Astrocyte of the hippocampus (primary cell): ENCODE data around the gene SF3A2.
"Not testable (repeated sequence)": the region's sequence is repeated elsewhere in the genome, so short reads cannot be mapped to it uniquely, and the experiment has no call there.

ENCODE experiments used
- DNase-seq: peaks from one replicate; pipeline ENCODE4 v3.0.0; 2011; ENCODE audit warnings: low read depth, low spot score

The SF3A2 gene

DNA sequence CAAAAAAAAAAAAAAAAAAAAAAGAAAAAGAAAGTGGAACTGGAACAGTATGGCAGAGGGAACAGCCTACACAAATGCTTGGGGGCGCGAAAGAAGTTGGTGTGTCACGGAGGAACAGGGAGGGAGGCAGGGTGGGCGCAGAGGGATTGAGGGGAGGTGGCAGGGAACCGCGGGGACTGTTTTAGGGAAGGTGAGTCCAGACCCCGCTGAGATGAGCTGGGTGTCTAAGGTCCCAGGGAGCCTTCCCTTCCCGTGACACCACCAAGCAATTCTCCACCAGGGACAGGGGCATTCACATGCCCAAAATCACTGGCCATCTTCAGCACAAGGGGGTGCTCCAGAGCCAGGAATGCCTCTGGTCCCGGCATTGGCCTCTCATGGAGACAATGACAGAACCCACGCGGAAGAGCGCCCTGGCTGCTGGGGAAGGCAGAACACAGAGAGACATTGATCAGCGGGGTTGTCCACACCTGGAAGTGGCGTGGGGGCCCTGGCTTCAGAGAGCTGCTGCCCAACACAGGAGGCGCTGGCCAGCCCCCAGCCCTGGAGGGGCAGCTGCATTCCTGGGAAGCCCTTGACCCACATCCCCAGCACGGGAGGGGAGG lies 38.4 kb downstream of the SF3A2 start:
- DNase-seq: peak; percentile 82

DNA sequence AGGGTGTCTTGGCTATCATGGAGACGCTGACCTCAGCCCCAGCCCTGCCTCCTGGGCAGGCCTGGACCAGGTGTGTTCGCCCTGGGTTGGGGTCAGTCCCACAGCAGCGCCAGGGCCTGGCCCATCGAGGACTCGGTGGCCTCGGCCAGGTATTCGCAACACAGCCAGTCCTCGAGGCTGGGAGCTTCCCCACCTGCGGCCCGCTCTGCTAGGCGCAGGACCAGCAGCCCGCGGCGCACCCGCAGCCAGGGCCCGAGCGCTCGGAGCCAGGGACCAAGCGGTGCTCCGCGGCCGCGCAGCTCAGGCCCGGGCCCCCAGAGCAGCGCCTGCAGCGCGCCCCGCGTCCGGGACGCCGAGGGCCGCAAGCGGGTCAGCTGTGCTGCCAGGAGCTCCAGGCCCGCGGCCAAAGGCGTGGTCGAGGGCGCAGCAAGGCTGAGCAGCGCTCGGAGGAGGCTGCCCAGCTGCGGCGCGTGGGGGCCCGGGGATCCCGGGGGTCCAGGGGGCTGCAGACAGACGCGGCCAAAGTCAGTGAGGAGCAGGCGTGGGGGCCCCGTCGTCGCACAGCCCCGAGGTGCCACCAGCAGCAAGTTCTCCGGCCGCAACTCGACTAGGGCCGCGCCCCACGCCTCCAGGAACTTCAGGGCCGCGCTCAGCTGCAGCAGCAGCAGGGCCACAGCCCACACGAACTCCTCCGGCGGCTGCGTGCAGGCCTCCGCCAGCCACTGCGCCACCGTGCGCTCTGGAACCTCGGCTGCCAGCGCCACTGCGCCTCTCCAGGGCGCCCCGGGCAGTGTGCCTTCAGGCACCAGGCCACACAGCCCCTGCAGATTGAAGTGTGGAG lies 39.2 kb downstream of the SF3A2 start:
- no peak for DNase-seq

DNA sequence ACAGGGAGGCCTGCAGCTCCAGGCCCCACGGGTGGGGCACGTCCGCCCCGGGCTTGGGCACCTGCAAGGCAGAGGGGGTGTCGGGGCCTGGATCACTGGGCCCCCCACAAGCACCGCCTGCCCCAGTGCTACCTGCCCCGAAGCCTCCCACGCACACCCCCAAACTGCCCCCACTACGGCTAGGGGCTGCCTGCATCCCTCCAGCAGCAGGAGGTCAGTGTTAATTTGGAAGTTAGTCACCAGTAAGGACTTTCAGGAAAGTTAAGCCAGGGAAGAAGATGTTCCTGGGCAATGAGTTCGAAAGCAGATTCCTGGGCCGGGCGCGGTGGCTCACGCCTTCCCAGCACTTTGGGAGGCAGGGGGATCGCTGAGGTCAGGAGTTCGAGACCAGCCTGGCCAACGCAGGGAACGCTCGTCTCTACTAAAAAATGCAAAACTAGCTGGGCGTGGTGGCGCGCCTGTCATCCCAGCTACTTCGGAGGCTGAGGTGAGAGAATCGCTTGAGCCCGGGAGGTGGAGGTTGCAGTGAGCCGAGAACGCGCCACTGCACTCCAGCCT lies 39.9 kb downstream of the SF3A2 start:
- DNase-seq: no peak

DNA sequence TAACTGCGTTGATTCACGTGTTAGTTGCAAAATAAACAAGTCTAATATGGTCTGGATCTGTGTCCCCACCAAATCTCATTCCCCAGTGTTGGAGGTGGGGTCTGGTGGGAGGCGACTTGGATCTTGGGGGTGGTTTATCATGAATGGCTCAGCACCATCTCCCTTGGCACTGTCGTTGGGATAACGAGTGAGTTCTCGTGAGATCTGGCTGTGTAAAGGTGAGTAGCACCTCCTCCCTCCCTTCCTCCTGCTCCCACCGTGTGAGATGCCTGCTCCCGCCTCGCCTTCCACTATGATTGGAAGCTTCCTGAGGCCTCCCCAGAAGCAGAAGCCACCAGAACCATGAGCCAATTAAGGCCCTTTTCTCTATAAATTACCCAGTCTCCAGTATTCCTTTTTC lies 40.5 kb downstream of the SF3A2 start:
- no peak for DNase-seq

DNA sequence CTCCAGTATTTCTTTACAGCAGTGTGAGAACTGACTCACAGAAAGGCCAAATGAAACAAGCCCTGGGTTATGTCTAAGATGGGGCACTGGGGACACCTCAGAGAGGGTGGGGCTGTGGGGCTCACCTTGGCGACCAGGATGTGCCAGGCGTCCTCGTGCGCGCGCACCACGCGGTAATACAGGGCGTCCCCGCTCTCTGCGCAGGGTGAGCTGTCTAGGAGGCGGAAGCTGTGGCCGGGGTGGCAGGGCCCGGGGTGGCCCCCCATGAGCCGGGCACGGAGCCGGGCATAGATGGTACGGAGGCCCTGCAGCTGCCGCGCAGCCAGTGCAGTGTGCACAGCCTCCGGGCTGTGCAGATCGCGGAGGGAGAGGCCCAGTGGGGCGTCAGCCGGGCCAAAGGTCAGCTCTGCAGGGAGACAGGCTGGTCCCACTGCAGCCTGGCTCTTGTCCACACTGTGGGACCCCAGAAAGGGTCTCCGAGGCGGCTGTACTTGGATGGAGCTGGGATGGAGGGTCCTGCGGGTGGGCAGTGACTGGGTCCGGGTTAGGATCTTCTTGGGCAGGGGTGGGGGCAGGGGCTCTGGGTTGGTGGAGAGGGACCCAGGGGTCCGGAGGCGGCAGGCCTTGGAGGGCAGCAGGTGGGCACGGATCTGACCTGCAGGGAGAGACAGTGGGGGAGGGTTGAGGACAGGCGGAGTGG lies 42.0 kb downstream of the SF3A2 start:
- no peak for DNase-seq

DNA sequence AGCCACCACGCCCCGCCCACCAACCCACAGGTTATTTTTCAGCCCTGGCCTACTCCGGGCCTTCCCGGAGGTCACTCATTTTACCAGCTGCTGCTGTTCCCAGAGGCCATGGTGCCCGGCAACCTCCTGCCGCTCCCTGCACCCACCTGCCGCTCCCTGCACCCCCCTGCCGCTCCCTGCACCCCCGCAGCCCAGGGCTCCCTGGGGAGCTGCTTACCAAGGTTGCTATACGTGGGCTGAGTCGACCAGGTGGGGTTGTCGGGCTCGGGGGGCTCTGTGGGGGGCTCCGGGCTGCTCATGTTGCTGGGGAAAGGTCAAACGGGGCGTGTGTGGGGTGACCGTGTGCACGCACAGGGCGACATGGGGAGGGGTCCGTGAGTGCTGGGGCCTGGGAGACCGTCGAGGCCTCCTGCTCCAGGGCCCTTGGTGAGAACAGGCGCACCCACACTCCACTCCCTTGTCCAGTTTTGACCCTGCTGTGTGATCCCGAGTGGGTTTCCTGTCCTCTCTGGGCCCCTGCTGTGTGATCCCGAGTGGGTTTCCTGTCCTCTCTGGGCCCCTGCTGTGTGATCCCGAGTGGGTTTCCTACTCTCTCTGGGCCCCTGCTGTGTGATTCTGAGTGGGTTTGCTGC lies 44.1 kb downstream of the SF3A2 start:
- no peak for DNase-seq

DNA sequence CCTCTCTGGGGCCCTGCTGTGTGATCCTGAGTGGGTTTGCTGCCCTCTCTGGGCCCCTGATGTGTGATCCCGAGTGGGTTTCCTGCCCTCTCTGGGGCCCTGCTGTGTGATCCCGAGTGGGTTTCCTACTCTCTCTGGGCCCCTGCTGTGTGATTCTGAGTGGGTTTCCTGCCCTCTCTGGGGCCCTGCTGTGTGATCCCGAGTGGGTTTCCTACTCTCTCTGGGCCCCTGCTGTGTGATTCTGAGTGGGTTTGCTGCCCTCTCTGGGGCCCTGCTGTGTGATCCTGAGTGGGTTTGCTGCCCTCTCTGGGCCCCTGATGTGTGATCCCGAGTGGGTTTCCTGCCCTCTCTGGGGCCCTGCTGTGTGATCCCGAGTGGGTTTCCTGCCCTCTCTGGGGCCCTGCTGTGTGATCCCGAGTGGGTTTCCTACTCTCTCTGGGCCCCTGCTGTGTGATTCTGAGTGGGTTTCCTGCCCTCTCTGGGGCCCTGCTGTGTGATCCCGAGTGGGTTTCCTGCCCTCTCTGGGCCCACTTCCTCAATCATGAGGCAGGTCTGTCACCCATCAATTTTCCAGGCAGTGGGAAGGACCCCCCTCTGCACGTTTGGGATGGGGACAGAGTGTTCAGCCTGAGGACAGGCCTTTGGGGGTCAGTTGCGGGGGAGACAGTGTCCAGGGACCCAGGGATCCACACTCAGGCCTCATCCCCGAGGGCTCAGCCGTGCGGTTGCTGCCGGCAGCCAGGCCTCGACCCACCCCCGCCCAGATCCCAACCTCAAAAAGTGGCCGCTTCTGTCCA lies 44.8 kb downstream of the SF3A2 start:
- DNase-seq: not testable (repeated sequence)

DNA sequence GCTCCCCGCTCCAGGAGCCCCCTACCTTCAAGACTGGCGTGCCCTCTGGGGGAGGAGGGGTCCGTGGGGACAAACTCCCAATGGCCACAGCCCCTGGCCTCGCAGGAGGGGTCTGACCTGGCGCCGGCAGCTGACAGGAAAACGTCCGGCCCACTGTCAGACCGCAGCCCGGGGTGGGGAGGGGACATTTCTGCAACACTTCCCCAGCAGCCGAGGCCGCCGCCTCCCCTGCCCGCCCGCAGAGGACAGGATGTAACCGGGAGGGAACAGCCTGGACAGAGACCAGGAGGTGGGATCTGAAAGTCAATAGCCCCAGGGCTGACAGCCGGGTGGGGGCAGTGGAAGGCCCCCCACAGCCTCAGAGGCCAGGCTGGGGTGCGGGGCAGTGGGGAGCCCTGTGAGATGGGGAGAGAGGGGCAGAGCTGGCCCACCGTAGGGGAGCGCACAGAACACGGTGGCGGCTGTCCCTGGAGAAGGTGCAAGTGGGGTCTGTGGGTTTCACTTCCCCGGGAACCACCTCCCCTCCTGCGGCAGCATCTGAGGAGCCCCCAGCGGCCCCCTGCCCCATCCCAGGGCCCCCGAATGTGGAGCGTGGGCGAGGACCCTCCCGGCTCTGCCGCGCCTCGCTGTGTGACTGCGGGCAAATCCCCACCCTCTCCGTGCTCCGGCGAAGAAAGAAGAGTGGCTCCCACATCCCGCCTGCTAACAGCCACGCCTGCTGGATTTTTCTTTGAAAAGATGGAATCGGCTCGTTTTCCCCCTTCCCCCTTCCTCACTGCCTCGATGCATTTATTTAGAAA lies 45.6 kb downstream of the SF3A2 start, which contains the start of gene PEAK3:
PEAK3 (minus strand) TSS at position 114 of the 800 bp plus-strand sequence. CDS start 1,244 bp downstream, outside the sequence.
- peak; percentile 74 for DNase-seq

DNA sequence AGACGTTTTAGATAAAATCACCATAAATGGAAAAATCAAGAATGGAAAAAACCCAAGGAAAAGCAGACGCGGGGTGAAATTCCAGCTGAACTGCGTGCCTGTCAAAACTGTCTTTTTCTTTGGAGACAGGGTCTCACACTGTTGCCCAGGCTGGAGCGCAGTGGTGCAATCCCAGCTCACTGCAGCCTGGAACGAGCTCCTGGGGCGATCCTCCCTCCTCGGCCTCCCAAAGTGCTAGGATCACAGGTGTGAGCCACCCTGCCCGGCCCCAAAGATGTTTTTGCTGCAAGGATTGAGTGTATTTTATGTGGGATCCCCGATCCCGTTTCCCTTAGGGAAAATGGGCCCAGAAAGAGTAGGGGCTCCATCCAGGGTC lies 46.2 kb downstream of the SF3A2 start:
- no peak for DNase-seq

DNA sequence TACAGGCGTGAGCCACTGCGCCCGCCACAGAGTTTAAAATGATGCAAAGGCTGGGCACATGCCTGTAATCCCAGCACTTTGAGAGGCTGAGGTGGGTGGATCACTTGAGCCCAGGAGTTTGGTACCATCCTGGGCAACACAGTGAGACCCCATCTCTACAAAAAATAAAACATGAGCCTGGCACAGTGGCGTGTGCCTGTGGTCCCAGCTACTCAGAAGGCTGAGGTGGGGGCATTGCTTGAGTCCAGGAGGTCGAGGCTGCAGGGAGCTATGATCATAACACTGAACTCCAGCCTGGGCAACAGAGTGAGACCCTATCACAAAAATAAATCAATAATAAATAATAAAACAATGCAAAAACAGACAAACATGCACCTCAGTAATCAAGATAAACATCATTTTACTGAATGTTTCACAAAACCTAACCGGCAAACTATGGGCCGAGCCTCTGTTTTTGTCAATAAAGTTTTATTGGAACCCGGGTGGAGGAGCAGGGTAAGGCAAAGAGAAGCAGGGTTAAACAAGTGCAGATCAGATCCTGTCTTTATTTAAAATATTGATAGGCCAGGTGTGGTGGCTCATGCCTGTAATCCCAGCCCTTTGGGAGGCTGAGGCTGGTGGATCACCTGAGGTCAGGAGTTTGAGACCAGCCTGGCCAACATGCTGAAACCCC lies 47.3 kb downstream of the SF3A2 start:
- DNase-seq: no peak

DNA sequence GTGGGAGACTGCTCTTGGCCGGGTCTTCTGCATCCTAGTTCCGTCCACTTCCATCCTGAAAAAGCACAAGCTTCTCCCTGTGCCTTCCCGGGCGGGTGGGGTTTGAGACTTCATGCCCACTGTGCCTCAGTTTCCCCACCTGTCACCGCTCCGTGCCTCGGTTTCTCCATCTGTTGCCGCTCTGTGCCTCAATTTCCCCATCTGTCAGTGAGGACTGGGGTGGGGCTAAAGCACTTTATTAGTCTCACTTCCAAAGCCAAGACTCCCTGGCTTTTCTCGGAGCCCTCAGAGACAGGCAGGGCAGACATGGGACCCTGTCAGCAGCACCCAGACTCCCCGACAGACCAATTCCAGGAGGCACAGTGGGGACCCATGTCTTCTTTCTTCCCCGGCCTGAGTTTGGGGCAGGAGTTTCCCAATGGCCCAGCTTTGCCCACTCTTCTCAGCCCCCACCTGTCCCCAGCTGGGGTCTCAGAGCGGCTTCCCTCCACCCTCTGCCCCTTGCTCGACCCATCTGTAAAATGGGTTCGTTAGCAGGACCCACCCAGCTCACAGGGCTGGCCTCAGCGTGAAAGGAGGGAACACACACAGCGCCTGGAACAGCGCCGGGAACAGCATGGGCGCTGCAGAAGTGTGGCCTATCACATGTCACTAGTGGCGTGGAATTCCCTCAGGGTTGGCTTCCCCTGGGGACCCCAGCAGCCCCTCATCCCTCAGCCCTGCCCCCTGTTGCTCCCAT lies 49.9 kb downstream of the SF3A2 start:
- no peak for DNase-seq

DNA sequence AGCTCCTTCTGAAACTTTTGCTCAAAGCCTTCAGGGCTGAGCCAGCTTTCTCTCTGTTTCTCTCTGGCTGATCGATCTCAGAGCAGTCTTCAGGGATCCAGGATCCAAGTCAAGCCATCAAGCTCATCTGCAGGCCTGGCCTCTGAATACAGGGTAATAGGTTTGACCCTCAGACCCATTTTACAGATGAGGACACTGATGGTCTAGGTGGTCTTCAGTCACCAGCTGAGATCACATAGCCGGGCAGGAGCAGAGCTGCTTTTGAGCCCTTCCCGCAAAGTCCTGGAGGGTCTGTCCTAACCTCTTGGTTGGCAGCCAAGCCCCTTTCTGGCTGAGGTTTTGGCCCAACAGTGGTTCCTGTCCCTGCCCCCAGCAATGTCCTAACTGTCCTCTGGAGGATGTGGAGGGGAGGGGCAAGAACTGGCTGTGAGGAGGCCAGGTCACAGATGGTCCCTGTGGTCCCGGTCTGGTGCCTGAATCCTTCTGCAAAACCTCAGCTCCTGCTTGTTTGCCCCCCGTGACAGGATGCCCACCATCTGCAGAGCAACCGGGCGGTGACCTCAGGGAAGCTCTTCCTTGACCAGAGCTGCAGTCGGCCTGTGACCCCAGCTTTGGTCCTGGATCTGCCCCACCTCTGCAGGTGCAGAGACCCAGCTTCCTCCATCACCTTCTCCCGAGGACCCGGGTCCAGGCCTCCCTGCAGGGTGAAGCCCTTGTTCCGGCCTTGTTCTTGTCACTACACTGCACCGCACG lies 51.1 kb downstream of the SF3A2 start:
- no peak for DNase-seq

DNA sequence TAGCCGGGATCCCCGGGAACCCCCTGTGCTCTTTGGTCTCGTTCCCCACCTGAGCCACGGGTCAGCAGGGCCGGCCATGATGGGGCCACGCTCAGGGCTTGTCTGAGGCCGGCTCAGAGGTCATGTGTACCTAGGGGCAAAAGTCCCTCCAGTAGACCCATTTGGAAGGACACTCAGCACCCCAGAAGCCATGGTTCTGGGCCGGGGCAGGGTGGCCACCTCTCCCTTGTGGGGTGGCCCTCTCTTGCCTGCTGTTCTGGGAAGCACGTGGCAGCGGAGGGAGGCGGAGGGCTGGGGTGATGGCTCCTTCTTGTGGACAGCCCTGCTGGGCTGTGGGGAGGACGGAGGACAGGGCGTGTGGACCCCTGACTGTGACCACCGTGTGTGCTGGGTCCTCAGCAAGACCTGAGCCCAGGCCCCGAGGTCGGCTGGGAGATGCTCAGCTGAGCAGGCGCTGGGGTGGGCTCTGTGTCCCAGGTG lies 51.8 kb downstream of the SF3A2 start:
- no peak for DNase-seq

DNA sequence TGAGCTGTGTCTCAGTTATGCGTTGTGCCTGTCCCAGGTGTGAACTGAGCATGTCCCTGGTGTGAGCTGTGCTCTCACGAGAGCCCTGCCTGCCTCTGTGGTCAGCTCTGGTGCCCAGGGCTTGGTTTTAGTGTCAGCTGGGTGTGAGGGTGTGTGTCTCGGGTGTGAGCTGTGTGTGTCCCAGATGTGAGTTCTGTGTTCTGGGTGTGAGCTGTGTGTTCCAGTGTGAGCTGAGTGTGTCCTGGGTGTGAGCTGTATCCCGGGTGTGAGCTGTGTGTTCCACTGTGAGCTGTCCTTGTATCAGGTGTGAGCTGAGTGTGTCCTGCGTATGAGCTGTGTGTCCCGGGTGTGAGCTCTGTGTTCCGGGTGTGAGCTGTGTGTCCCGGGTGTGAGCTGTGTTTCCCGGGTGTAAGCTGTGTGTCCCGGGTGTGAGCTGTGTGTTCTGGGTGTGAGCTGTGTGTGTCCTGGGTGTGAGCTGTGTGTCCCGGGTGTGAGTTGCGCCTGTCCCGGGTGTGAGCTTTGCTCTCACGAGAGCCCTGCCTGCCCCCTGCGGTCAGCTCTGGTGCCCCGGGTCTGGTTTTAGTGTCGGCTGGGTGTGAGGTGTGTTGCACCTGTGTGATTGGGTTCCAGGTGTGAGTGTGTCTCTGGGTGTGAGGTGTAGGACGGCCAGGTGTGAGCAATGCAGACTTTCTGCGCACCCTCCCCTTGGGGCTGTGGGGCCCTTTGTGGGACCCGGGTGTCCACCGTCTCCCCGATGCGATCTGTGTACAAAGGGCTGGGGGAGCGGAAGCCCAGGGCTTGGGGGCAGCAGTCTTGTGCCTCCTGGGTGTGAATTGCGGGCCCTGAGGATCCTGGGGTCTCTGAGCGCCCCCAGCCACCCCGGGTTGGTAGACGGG lies 52.4 kb downstream of the SF3A2 start:
- DNase-seq: no peak

DNA sequence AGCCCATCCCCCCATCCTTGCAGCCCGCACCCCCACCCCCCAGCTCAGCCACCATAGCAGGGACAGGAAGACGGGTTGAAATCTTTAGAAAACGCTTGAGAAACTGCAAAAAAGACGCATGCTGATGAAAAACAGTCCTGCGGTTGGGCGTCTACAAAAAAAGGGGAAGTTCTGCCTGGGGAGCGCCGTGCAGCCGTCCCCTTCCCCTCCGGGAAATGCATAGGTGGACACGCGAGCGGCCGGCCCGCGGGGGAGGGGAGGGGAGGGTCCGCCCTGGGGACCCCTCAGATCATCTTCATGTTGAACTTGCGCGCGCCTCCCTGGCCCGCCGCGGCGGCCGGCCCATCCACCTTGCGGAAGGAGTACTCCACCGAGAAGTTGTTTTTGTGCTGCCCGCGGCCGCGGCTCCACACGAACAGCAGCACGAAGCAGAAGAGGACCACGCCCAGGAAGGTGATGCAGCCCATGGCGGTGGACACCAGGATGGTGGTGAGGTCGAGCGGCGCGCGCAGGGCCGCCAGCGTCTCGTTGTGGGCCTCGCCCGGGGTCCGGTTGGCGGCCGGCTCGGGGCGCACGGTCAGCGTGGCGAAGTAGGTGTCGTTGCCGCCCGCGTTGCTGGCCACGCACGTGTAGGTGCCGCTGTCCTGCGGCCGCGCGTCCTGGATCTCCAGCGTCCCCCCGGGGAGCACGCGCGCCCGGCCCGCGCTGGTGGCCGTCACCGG lies 53.3 kb downstream of the SF3A2 start:
- peak; percentile 39 for DNase-seq

DNA sequence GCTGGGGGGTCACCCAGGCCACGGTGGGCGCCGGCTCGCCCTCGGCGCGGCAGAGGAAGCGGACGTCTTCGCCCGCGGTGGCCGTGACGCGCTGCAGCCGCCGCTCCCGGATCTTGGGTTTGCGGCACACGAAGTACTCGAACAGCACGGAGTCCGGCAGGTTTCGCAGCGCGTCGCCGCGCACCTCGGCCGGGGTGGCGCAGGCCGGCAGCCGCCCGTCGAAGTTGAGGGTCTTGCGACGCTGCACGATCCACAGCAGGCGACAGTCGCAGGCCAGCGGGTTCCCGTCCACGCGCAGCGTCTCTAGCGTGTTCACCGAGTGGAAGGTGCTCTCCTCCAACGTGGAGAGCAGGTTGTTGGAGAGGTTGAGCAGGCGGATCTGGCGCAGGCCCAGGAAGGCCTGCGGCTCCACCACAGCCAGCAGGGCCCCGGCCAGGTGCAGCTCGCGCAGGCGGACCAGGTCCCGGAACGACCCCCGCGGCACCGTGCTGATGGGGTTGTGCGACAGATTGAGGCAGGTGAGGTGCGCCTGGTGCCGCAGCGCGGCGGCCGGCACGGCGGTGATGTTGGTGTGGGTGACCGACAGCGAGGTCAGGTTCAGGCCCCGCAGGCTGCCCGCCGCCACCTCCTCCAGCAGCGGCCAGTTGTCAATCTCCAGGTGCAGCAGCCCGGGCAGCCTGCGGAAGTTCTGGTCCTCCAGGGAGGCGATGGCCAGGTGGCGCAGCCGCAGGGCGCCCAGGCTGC lies 54.0 kb downstream of the SF3A2 start:
- peak; percentile 36 for DNase-seq
